ENCODE data around the gene IKZF2. TPM values are rescaled to one million over a fixed set of nuclear protein-coding genes. Genes with fewer than 3 reads are reported as not detected.

IKZF2 gene
- total and polyA plus RNA-seq, 4 donors: 0.35 to 4.7 (median 2.5) TPM

DNA sequence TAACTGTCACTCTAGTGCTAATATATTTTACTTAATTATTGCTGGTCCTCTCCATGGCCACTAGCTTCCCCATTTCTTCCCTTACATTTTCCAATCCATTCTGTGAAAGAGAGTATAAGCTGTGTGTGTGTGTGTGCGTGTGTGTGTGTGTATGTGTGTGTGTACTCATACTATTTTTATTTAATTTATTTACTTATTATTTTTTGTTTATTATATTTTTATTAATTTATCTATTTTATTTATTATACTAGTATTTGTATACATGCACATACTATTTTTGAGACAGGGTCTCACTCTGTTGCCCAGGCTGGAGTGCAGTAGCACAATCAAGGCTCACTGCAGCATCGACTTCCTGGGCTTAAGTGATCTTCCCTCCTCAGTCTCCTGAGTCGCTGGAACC, 59.6 kb downstream of the IKZF2 start:
- Histone ChIP-seq H3K9me3 (ENCODE audit: control insufficient read depth in 4 of 4, low read length in 3 of 4) (no peaks in the 10 kb centered on the region), H3K4me1 (ENCODE audit: control insufficient read depth in 4 of 4, insufficient read depth in 4 of 4, low read length in 3 of 4) (no peaks in the 10 kb centered on the region), H3K27me3 (ENCODE audit: control insufficient read depth in 4 of 4, insufficient read depth in 4 of 4, low read length in 3 of 4) (no peaks in the 10 kb centered on the region), H3K36me3 (ENCODE audit: control insufficient read depth in 4 of 4, insufficient read depth in 3 of 4, low read depth in 1 of 4, low read length in 3 of 4) (no peaks in the 10 kb centered on the region), H3K27ac (ENCODE audit: low read depth in 1 of 2, low read length in 2 of 2) (no peak overlapping the region), H3K9ac (ENCODE audit: low read depth in 1 of 2, low read length in 2 of 2) (no peak overlapping the region), H3K4me3 (ENCODE audit: low read depth in 1 of 3, low read length in 3 of 3) (no peak overlapping the region)
- TF ChIP-seq, protein P1, sequence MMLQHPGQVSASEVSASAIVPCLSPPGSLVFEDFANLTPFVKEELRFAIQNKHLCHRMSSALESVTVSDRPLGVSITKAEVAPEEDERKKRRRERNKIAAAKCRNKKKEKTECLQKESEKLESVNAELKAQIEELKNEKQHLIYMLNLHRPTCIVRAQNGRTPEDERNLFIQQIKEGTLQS (IDR thresholded peaks at IDR 0.05): no peak
- TF ChIP-seq EGR1 (IDR thresholded peaks at IDR 0.05; ENCODE audit: low read depth in 2 of 2) (no peak), RAD21 (IDR thresholded peaks at IDR 0.05) (no peak), FOXA2 (IDR thresholded peaks at IDR 0.05) (no peak)
- TF ChIP-seq, protein P2, sequence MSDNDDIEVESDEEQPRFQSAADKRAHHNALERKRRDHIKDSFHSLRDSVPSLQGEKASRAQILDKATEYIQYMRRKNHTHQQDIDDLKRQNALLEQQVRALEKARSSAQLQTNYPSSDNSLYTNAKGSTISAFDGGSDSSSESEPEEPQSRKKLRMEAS (IDR thresholded peaks at IDR 0.05): no peak
- no peak for DNase-seq (ENCODE audit: low spot score)
- WGBS: 94% methylated on average over 3 of the region's 3 CpGs

DNA sequence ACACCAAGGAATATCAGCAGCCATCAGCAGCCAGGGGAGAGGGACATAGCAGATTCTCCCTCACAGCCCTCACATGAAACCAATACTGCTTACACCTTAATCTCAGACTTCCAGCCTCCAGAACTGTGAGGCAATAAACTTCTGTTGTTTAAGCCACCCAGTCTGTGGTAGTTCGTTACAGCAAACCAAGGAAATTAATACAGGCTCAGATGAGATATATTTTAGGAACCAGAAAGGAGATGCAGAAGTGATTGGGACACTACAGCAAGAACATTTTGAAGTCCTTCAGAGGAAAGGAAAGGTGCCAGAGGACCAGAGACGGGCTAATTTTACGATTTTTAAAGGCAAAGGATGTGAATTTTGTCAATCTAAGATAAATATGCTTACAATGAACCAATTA, 60.6 kb downstream of the IKZF2 start:
- no peaks in the 10 kb centered on the region for H3K9me3 ChIP-seq (ENCODE audit: control insufficient read depth in 4 of 4, low read length in 3 of 4)
- 84% methylated on average over 3 of the region's 3 CpGs for WGBS
- H3K9ac ChIP-seq (ENCODE audit: low read depth in 1 of 2, low read length in 2 of 2): no peak overlapping the region
- no peaks in the 10 kb centered on the region for H3K27me3 ChIP-seq (ENCODE audit: control insufficient read depth in 4 of 4, insufficient read depth in 4 of 4, low read length in 3 of 4)
- no peak for DNase-seq (ENCODE audit: low spot score)
- H3K27ac ChIP-seq (ENCODE audit: low read depth in 1 of 2, low read length in 2 of 2): no peak overlapping the region
- H3K4me3 ChIP-seq (ENCODE audit: low read depth in 1 of 3, low read length in 3 of 3): no peak overlapping the region
- H3K36me3 ChIP-seq (ENCODE audit: control insufficient read depth in 4 of 4, insufficient read depth in 3 of 4, low read depth in 1 of 4, low read length in 3 of 4): no peaks in the 10 kb centered on the region
- TF ChIP-seq NR2F2 (IDR thresholded peaks at IDR 0.05): no peak
- H3K4me1 ChIP-seq (ENCODE audit: control insufficient read depth in 4 of 4, insufficient read depth in 4 of 4, low read length in 3 of 4): peaks cover 0 to 3% (median 0%) of the 10 kb centered on the region in 4 donors

DNA sequence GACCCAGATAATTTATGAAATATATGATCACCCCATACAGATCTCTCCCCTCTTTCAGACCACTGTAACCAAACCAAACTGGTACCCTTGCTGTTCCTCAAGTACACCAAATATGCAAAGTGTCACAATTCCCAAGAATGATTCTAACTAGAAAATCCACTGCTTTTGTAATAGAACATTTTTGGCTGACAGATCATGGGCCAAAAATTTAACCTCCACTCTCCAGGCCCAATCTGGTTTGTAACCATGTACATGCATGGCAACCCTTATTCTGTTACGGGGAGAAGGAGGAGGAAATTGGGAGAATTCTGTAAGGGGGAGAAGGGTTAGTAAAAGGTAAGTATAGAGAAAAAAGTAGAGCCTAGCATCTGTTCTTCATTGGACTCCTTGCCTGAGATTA, 62.0 kb downstream of the IKZF2 start:
- DNase-seq (ENCODE audit: low spot score): no peak
- Histone ChIP-seq H3K4me3 (ENCODE audit: low read depth in 1 of 3, low read length in 3 of 3) (no peak overlapping the region), H3K9ac (ENCODE audit: low read depth in 1 of 2, low read length in 2 of 2) (no peak overlapping the region), H3K4me1 (ENCODE audit: control insufficient read depth in 4 of 4, insufficient read depth in 4 of 4, low read length in 3 of 4) (peaks cover 0 to 3% (median 0%) of the 10 kb centered on the region in 4 donors), H3K9me3 (ENCODE audit: control insufficient read depth in 4 of 4, low read length in 3 of 4) (no peaks in the 10 kb centered on the region), H3K27ac (ENCODE audit: low read depth in 1 of 2, low read length in 2 of 2) (no peak overlapping the region), H3K27me3 (ENCODE audit: control insufficient read depth in 4 of 4, insufficient read depth in 4 of 4, low read length in 3 of 4) (no peaks in the 10 kb centered on the region), H3K36me3 (ENCODE audit: control insufficient read depth in 4 of 4, insufficient read depth in 3 of 4, low read depth in 1 of 4, low read length in 3 of 4) (no peaks in the 10 kb centered on the region)
- WGBS: 96% methylated on average over 1 of the region's 1 CpG
- TF ChIP-seq TAF1 (conservative IDR thresholded peaks at IDR 0.05) (no peak), JUND (IDR thresholded peaks at IDR 0.05) (no peak), SP1 (IDR thresholded peaks at IDR 0.05) (no peak), YY1 (IDR thresholded peaks at IDR 0.05) (no peak), HNF4A (conservative IDR thresholded peaks at IDR 0.05) (no peak), NR2F2 (IDR thresholded peaks at IDR 0.05) (no peak)
- TF ChIP-seq, protein P3, sequence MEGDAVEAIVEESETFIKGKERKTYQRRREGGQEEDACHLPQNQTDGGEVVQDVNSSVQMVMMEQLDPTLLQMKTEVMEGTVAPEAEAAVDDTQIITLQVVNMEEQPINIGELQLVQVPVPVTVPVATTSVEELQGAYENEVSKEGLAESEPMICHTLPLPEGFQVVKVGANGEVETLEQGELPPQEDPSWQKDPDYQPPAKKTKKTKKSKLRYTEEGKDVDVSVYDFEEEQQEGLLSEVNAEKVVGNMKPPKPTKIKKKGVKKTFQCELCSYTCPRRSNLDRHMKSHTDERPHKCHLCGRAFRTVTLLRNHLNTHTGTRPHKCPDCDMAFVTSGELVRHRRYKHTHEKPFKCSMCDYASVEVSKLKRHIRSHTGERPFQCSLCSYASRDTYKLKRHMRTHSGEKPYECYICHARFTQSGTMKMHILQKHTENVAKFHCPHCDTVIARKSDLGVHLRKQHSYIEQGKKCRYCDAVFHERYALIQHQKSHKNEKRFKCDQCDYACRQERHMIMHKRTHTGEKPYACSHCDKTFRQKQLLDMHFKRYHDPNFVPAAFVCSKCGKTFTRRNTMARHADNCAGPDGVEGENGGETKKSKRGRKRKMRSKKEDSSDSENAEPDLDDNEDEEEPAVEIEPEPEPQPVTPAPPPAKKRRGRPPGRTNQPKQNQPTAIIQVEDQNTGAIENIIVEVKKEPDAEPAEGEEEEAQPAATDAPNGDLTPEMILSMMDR (IDR thresholded peaks at IDR 0.05; ENCODE audit: low read depth, low read length, missing input control): no peak
- TF ChIP-seq, protein P4, sequence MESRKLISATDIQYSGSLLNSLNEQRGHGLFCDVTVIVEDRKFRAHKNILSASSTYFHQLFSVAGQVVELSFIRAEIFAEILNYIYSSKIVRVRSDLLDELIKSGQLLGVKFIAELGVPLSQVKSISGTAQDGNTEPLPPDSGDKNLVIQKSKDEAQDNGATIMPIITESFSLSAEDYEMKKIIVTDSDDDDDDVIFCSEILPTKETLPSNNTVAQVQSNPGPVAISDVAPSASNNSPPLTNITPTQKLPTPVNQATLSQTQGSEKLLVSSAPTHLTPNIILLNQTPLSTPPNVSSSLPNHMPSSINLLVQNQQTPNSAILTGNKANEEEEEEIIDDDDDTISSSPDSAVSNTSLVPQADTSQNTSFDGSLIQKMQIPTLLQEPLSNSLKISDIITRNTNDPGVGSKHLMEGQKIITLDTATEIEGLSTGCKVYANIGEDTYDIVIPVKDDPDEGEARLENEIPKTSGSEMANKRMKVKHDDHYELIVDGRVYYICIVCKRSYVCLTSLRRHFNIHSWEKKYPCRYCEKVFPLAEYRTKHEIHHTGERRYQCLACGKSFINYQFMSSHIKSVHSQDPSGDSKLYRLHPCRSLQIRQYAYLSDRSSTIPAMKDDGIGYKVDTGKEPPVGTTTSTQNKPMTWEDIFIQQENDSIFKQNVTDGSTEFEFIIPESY (IDR thresholded peaks at IDR 0.05): no peak
